Testis (tissue), 3 donors: Measurements from ENCODE around the gene TMEM236. TPM values are rescaled to one million over a fixed set of nuclear protein-coding genes. Genes with fewer than 3 reads are reported as not detected.

ENCODE experiments used
- DNase-seq: peaks from one replicate; pipeline ENCODE4 v3.0.0-alpha.2; 2019
- H3K27ac ChIP-seq, 2 donors: fragments of 200-600 bp; sonication (generic); one replicate each; pipeline ENCODE4 v1.5.1; 2019
- H3K27me3 ChIP-seq: fragments of 200-600 bp; sonication (generic); one replicate; pipeline ENCODE4 v1.5.1; 2019
- H3K36me3 ChIP-seq: fragments of 200-600 bp; sonication (generic); one replicate; pipeline ENCODE4 v1.5.1; 2017; ENCODE audit warnings: low read depth; ENCODE audit errors: missing control alignments
- H3K4me1 ChIP-seq: fragments of 200-600 bp; sonication (generic); one replicate; pipeline ENCODE4 v1.5.1; 2019
- H3K4me3 ChIP-seq, 2 donors: fragments of 200-600 bp; sonication (generic); one replicate each; pipeline ENCODE4 v1.5.1; 2017 to 2019
- H3K9me3 ChIP-seq: fragments of 200-600 bp; sonication (generic); one replicate; pipeline ENCODE4 v1.5.1; 2017
- POLR2A ChIP-seq: fragments of 450-650 bp; IDR thresholded peaks from one replicate; pipeline ENCODE4 v1.6.1; 2017; ENCODE audit warnings: antibody characterized with exemption, mild to moderate bottlenecking, moderate library complexity
- WGBS, 2 donors: methylation state at CpG; one replicate each; pipeline ENCODE4 v1.1.5; 2018; 5-methylcytosine and 5-hydroxymethylcytosine counted together
- intact Hi-C: fragments of 100-400 bp; cut with DNase I; formaldehyde crosslinking; loops from one replicate; pipeline ENCODE4 v1.15.1; 2023; ENCODE audit warnings: low total_unique reads
- polyA plus RNA-seq: library from polyadenylated mRNA; stranded (reverse); fragments of 350-450 nt; fragmentation: Illumina TruSeq; extraction: RNeasy Lipid Tissue Mini Kit (QIAGEN cat#74804); gene quantifications from one replicate; pipeline ENCODE4 v1.2.3, GENCODE V29; 2014; ENCODE audit warnings: low read depth, low replicate concordance; ENCODE audit not compliant: insufficient read depth
- total RNA-seq, 2 donors: library from RNA; depleted of rRNA; stranded (reverse); fragments of >200 nt; gene quantifications; one replicate each; pipeline ENCODE4 v1.2.3, GENCODE V29; 2016
- TF ChIP-seq, protein P1 (sequence below), 3 experiments: fragments of 450-650 bp in 2 of 3; fragments of 200-600 bp in 1 of 3; sonication (generic) in 1 of 3; IDR thresholded peaks; one replicate each; pipeline ENCODE4 v1.5.1; 2016 to 2019; ENCODE audit warnings: antibody characterized with exemption in 3 of 3, mild to moderate bottlenecking in 2 of 3, moderate library complexity in 1 of 3

TMEM236 gene
- total and polyA plus RNA-seq, 3 donors from 2014 or later = 0.43 to 0.49 (median 0.47) TPM

DNA sequence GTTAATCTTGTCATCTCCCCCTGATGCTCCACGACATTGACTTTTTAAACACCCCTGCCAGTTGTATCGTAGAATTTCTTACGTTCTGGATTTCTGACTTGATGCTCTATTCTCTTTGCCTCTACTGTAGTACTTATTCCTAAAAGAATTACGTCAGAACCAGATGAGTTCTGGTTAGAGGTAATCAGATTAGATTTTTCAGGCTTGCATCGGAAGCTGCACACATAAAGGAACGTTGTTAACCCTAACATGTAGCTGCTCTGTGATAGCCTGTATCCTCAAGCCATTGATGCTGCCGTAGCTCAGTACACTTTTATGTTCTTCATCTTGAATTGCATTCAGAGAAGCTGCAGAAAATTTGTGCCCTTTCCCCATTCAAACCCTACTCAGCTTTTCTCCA, 26.3 kb upstream of the TMEM236 start:
- no peaks in the 10 kb centered on the region for H3K27me3 ChIP-seq
- no peaks in the 10 kb centered on the region for H3K36me3 ChIP-seq
- H3K4me3 ChIP-seq = no peak overlapping the region
- WGBS, 2 donors = 83% methylated on average over 7 of the region's 7 CpGs
- no peaks in the 10 kb centered on the region for H3K9me3 ChIP-seq
- H3K4me1 ChIP-seq = peaks cover 1% of the 10 kb centered on the region
- no peak for DNase-seq
- TF ChIP-seq, protein P1, sequence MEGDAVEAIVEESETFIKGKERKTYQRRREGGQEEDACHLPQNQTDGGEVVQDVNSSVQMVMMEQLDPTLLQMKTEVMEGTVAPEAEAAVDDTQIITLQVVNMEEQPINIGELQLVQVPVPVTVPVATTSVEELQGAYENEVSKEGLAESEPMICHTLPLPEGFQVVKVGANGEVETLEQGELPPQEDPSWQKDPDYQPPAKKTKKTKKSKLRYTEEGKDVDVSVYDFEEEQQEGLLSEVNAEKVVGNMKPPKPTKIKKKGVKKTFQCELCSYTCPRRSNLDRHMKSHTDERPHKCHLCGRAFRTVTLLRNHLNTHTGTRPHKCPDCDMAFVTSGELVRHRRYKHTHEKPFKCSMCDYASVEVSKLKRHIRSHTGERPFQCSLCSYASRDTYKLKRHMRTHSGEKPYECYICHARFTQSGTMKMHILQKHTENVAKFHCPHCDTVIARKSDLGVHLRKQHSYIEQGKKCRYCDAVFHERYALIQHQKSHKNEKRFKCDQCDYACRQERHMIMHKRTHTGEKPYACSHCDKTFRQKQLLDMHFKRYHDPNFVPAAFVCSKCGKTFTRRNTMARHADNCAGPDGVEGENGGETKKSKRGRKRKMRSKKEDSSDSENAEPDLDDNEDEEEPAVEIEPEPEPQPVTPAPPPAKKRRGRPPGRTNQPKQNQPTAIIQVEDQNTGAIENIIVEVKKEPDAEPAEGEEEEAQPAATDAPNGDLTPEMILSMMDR (IDR thresholded peaks at IDR 0.05) = no peak
- no peak for TF ChIP-seq POLR2A
- H3K27ac ChIP-seq = no peak overlapping the region
- intact Hi-C loops = no loop called here

DNA sequence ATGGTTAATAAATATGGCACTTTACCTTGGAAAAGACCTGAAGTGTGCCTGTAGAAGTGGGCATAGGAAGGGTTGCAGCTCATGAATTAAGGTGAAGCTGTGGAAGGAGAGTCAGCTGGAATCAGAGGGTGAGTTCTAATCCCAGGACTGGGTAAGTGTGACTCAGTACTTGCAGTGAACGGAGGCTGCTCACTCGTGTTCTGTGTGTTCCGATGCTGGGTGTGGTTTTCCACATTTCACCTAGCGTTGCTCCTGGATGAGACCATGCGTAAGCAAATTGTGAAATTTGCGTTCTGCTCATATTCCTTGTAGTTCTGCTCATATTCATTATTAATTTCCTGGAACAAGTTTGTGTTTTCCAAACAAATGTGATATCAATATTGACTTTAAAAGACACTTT, 22.4 kb upstream of the TMEM236 start:
- no peak for DNase-seq
- Histone ChIP-seq H3K4me3 (no peak overlapping the region), H3K27me3 (no peaks in the 10 kb centered on the region), H3K9me3 (no peaks in the 10 kb centered on the region), H3K36me3 (no peaks in the 10 kb centered on the region), H3K27ac (no peak overlapping the region), H3K4me1 (peaks cover 4% of the 10 kb centered on the region)
- intact Hi-C loops = no loop called here
- WGBS, 2 donors = 86 to 91% methylated on average over 6 of the region's 6 CpGs
- TF ChIP-seq POLR2A = no peak
- TF ChIP-seq, protein P1 (IDR thresholded peaks at IDR 0.05) = no peak

DNA sequence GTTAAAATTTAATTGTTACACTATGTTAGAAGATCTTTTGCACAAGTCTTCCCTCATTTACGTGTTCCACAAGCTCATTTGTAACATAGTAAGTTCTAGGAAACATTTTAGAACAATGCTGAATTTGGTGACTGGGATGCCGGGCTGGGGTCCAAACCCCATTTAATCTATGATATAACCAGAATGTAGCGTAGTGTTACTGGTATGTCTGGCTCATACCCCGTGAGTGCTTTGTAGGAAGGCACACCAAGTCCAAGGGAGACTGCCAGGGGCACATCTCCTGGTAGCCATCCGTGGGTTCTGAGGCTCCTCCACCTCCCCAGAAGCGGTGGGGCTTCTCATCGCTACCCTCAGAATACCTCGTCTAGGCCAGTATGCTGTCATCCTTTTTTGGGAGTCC, 21.3 kb upstream of the TMEM236 start:
- TF ChIP-seq, protein P1 (IDR thresholded peaks at IDR 0.05) = no peak
- TF ChIP-seq POLR2A = no peak
- Histone ChIP-seq H3K27ac (no peak overlapping the region), H3K4me1 (peaks cover 4% of the 10 kb centered on the region), H3K9me3 (no peaks in the 10 kb centered on the region), H3K36me3 (no peaks in the 10 kb centered on the region), H3K4me3 (no peak overlapping the region), H3K27me3 (no peaks in the 10 kb centered on the region)
- DNase-seq = peak; percentile 75
- 51 to 58% methylated on average over 8 of the region's 8 CpGs for WGBS, 2 donors
- intact Hi-C loops = no loop called here

DNA sequence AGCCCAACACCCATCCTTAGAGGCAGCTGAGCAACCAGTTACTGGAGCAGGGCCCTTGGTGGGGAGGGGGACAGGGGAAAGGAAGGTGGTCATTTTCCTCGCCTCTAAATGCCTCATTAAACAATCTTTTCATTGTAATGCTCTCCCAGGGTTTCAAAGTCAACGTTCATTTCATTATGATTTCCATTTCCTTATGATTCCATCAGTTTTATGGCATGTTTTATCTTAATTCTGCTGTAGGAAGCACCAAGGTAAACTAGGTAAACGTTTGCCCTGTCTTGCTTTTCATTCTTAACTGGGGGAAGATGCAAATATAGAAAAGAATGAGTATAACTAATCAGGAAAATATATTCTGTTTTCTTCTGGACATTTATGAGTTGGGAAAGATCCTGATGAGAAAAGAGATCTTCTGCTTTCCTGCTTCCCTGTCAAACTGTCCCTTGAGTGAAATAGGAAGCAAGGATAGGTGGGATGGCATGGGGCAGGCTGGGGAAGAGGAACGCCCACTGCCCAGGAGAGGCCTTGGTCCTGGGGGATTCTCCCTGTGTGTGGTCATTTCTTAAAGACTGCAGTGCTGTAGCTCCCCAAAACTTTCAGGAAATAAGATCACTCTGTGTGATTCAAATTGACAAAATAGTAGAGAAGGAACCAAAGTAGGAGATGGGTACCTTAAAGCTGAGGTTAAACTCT, 20.5 kb upstream of the TMEM236 start:
- Histone ChIP-seq H3K27me3 (no peaks in the 10 kb centered on the region), H3K27ac (no peak overlapping the region), H3K9me3 (no peaks in the 10 kb centered on the region), H3K36me3 (no peaks in the 10 kb centered on the region), H3K4me3 (no peak overlapping the region), H3K4me1 (peaks cover 4% of the 10 kb centered on the region)
- intact Hi-C loops = no loop called here
- 66 to 71% methylated on average over 4 of the region's 4 CpGs for WGBS, 2 donors
- DNase-seq = no peak
- TF ChIP-seq, protein P1 (IDR thresholded peaks at IDR 0.05) = no peak
- no peak for TF ChIP-seq POLR2A

DNA sequence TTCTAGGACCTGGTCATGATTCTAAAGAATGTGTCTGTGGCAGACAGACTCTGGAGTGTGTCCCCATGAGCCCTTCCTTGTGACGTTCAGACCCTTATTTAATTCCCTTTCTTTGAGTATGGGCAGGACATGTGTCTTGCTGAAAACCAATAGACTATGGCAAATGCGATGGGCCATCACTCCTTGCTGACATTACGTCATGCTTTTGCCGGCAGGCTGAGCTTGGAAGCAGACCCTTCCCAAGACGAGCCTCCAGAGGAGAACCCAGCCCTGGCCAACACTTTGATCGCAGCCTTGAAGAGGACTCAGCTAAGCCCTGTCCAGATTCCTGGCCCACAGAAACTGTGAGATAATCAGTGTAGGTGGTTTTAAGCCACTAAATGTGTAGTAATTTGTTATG, 18.4 kb upstream of the TMEM236 start:
- Histone ChIP-seq H3K27ac (no peak overlapping the region), H3K27me3 (no peaks in the 10 kb centered on the region), H3K36me3 (no peaks in the 10 kb centered on the region), H3K4me1 (peaks cover 4% of the 10 kb centered on the region), H3K4me3 (no peak overlapping the region), H3K9me3 (no peaks in the 10 kb centered on the region)
- no peak for DNase-seq
- intact Hi-C loops = no loop called here
- WGBS, 2 donors = 87 to 90% methylated on average over 4 to 6 of the region's 6 CpGs
- TF ChIP-seq POLR2A = no peak
- TF ChIP-seq, protein P1 (IDR thresholded peaks at IDR 0.05) = no peak
